GM21447 (cell line): Measurements from ENCODE around the gene CGB2.
"Not testable (repeated sequence)": the region's sequence is repeated elsewhere in the genome, so short reads cannot be mapped to it uniquely, and the experiment has no call there.

ENCODE experiments used
- ATAC-seq: cut with Tn5 transposase; IDR thresholded peaks from one replicate; pipeline ENCODE4 v1.9.1; 2021; ENCODE audit not compliant: unreplicated experiment

The CGB2 gene

DNA sequence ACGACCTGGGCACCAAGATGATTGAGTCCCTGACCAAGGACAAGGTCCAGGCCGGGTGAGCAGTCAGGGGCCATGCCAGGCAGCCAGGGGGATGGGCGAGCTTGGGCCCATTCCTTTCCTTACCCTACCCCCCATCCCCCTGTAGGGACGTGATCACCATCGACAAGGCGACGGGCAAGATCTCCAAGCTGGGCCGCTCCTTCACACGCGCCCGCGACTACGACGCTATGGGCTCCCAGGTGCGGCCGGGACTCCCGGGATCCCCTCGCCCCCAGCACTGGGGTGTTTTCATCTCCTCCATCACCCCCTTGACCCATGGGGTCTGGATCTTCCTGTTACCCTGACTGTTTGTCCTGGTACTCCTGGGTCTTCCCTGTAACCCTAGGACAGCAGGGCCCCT, 21.9 kb upstream of the CGB2 start:
- ATAC-seq: no peak

DNA sequence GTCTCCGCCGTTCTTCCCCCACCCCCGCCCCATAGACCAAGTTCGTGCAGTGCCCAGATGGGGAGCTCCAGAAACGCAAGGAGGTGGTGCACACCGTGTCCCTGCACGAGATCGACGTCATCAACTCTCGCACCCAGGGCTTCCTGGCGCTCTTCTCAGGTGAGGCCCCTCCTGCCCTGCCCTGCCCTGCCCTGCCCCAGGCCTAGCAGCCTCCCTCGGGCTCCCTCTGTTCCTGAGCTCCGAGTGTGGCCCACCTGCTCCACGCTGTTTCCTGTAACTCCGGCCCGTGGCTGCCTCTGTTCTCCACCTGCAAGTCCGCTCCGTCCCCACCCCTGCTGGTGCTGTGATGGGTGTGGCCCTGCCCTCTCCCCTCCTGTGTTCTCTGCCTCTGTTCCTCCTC, 21.2 kb upstream of the CGB2 start:
- no peak for ATAC-seq

DNA sequence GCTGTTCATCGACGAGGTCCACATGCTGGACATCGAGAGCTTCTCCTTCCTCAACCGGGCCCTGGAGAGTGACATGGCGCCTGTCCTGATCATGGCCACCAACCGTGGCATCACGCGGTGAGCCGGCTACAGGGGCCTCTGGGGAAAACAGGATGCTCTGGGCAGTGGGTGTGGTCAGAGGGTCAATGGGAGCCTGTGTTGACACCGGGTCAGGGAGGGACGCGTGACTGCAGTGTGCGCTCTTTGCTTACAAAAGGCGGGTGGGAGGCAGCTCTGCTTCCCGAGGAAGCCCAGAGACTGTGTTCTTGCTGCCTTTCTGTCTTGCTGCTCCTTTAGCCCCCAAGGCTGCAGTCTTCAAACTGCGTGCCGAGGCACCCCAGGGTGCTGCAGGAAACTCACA, 20.5 kb upstream of the CGB2 start:
- ATAC-seq: no peak

DNA sequence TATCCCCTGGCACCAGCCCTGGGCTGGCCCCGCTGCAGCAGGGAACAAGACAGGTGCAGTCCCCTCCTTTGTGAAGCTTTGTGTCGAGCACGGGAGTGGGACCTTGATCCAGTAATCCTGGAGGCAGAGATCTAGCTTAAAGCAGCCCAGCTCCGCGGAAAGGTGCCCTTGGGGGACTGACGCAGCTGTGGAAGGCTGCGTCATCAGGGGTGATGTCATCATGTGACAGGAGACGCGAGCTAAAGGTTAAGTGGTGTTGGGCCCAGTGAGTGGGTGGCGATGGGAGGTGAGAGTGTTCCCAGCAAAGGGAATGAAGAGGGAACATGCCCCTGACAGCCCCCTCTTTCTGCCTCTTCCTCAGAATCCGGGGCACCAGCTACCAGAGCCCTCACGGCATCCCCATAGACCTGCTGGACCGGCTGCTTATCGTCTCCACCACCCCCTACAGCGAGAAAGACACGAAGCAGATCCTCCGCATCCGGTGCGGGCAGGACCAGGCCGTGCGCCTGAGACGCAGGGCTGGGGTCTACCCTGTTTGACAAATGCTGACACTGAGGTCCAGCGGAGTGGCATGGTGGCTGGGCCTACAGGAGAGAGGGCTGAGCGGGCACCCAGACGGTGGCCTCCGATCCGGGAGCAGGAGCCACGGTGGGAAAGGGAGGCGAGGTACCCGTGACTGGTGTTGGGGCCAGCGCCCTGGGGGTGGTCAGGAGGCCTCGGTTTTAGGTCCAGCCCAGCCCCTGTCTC, 17.4 kb upstream of the CGB2 start:
- no peak for ATAC-seq

DNA sequence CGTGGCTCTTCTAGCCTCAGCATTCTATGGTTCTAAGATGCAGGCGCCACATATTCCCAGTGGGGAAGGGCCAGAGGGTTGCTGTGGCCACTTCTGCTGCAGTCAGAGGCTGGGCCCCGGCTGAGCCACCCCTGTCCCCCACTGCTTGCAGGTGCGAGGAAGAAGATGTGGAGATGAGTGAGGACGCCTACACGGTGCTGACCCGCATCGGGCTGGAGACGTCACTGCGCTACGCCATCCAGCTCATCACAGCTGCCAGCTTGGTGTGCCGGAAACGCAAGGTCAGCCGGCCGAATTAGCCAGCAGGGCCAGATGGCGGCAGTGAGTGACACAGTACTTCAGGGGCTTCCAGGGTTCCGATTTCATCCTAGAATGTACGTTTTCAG, 16.8 kb upstream of the CGB2 start:
- ATAC-seq: no peak

DNA sequence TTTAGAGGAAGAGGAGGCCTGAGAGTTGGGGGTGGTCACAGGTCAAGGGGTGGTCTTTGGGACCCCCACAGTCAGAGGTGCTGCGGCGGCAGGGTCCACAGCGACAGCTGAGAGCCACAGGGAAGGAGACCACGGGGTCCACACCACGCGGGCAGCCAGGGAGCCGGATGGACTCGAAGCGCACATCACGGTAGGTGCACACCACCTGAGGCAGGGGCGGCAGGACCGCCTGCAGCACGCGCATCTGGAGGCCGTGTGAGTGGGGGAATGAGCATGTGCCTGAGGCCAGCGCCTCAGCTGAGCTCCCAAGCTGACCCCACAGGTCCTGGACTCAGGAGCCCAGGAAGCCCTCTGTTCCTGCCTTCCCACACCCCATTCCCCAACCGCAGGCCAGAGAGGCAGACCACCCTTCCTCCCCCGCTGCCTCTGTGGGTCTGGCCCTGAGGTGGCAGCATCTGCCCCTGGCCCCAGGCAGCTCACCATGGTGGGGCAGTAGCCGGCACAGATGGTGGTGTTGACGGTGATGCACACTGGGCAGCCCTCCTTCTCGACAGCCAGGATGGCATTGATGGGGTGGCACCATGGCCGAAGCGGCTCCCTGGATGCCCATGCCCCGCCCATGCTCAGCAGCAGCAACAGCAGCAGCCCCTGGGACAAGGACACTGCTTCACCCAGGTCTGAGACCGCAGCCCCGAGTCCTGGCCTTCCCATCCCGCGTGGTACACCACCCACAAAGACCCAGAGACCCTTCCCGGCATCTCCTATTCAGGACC, 15.4 kb upstream of the CGB2 start:
- no peak for ATAC-seq

DNA sequence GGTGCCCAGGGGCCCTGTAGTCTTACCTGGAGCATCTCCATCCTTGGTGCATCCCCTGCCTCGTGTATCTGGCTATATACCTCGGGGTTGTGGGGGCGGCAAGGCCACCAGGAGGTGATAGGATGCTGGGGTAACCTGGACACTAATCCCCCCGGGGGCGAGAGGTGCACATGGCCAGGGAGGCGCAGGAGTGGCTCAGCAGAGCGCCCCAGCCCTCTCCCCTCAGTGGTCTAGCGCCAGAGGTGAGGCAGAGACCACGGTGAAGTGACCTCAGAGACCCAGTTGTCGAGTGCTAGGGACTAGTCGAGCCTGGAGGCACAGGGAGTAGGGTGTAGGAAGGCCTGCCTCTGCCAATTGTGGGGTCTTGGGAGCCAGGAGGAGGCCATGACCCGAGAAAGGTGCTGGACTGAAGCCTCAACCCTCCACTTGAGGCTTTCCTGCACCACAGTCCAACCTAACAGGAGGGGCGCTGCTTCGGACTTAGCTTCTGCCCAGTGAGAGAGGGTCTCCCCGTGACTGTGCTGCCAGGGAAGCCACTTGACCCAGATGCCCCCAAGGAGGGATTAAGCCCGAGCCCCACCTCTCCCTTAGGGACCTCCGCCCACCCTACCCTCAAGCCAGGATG, 14.5 kb upstream of the CGB2 start, which contains the start of gene LHB:
Gene LHB (minus strand): TSS at position 51 of the 625 bp plus-strand sequence. CDS start 10 bp downstream, at position 41.
- no peak for ATAC-seq

DNA sequence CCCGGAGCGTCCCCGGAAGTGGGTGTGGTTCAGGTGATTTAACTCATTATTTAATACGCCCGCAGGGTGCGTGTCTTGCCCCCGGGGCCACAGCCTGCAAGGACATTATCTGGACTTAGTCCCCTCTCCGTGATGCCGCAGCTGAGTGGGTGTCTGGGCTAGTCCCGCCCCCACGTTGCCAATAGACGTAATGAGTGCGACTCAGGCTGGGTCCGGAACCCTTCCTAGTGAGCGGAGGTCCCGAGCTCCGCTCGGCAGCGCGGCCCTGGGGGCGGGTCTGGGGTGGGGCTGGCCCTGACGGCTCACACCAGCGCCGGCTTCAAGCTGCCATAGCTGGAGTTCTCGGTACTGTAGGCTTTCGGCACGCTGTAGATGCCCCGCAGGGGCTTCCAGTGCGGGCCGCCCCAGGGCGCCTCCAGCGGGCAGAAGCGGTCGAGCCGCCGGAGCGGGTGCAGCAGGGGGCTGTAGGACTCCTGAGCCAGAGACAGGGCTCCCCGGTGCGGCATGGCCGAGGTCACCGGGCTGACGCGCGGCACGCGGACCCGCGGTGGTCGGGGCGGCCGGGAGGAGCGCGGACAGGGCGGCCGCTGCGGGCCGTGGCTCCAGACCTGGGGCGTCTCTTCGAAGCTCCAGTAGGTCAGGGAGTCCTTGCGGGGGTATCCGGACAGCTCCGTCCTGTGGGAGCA, 13.9 kb upstream of the CGB2 start:
- no peak for ATAC-seq

DNA sequence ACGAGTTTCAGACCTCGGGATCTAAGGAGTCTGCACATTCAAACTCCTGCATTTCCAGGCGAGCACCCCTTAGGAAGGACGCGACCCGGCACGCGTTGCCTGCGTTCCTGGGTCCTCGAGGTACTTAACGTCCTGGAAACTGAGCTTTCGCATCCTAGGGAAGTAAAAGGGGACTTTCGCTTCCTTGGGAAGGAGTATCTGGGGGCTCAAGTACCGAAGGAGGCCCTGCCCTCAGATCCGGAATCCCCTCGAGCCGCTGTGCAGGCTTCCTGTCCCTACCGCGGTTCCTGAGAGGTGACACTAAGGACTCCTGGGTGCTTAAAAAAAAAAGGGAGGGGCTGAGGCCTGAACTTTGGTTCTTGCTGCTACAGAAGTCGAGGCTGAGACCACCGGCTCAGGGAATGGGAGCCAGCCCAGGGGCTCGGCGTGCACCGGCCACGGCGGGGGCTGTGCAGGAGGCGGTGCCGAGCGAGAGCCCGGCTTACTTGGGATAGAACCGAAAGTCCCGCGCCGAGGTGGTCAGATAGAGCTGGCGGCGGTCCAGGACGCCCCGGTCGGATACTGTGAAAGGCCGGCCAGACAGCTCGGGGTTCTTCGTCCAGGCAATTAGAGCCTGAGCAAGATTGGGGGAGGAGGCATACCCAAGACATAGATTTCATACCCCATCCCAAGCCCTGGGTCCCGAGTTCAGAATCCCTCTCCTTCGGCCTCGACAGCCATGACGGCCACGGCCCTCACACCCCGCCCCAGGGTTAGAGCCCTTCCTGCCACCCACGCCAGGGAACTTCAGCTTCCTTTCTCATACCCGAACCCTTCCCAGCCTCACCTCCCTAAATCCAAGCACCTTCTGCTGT, 13.1 kb upstream of the CGB2 start:
- not testable (repeated sequence) for ATAC-seq

DNA sequence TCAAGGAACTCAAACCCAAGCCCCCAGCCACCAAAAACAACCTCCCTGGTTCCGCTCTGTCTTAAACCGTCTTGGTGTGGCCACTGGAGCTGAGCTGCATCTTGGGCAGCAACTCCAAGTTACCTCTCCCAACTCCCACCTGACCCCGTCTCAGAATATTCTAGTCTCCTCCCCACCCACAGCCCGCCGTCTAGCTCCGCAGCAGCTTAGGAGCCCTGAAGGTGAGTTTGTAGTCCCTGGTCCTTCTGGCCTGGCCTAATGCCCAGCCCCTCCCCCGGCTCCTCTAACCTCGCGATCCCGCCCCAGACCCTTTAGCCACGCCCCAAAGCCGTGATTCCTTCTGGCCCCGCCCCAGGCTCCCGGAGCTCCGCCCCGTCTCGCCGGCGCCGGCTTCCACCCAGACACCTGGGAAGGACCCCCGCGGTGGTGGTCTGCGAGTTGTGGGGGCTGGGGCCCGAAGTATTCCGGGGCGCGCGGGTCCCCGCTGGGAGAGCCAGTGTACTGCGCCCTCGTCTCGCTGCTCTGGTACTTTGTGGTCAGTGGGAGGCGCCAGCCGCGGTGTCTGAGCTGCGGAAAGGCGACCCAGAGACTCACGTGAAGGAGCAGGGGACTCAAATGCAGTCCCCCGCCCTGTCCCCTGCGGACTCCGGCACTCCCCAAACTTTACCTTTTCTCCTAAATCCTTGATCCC, 12.3 kb upstream of the CGB2 start:
- ATAC-seq: no peak

DNA sequence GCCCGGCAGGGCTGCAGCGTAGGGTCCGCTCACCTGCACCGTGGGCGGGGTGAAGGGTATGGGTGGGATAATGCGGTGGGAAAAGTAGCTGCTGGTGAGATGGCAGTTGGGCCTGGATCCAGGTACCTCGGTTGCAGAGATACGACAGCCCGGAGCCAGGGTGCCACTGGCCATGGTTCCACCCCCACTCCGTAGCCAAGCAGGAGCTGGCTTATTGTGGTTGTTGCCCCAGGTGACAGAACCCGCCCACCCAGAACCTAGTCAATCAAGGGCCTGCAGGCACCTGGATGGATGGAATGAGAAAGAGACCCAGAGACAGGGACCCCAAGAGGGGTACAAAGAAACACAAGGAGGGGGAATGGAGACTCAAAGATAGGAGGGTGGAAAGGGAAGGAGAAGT, 11.3 kb upstream of the CGB2 start:
- no peak for ATAC-seq

DNA sequence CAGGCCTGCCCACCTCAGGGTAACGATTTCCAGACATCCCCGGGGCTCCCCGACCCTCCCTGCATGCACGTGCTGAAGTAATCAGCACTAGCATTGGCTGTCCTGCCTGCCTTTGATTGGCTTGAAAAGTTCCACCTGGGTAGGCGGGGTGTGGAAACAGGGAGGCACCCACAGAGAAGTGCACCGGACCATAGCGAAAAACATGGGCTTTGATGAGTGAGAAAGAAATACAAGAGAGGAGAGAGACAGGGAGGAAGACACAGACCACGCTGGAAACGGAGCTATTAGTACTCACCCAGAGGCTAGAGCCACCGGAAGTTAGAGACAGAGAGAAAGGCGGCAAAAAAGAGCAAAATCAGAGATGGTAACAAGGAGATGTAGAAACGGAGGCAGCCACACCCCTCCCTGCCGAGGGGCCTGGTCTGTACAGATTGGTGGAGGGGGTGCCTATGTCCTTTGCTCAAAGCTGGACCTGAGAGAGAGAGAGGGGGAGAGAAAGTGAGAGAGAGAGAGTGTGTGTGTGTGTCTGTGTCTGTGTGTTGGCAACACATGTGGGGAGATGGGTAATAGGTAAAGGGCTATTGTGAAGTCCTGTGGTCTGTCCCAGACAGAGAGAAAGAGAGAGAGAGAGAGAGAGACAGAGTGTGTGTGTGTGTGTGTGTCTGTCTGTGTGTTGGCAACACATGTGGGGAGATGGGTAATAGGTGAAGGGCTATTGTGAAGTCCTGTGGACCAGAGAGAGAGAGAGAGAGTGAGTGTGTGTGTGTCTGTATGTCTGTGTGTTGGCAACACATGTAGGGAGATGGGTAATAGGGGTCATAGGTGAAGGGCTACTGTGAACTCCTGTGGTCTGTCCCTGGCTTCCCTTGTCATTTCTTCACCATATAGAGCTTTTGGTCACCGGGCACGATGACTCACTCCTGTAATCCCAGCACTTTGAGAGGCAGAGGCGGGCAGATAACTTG, 10.5 kb upstream of the CGB2 start:
- no peak for ATAC-seq

DNA sequence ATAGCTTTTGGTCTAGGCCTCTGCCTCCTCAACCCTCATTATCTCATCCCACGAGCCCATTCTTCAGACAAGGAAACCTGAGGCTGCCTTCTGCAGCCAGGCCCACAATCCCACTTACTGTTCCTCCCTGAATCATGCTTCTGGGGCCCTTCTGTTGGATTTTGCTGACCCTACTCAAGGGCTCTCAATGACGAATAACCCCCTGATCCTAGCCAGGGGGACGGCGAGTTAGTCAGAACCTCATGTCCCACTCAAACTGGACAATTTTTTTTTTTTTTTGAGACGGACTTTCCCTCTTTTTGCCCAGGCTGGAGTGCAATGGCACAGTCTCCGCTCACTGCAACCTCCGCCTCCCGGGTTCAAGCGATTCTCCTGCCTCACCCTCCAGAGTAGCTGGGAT, 9.6 kb upstream of the CGB2 start:
- ATAC-seq: no peak

DNA sequence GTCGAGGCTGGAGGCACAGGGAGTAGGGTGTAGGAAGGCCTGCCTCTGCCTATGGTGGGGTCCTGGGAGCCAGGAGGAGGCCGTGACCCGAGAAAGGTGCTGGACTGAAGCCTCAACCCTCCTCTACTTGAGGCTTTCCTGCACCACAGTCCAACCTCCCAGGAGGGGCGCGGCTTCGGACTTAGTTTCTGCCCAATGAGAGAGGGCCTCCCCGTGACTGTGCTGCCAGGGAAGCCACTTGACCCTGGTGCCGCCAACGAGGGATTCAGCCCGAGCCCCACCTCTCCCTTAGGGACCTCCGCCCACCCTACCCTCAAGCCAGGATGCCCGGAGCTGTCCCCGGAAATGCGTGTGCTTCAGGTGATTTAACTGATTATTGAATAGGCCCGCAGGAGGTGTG, 7.5 kb upstream of the CGB2 start, which contains the start of gene CGB3:
Gene CGB3 (minus strand): TSS at position 101 of the 400 bp plus-strand sequence. CDS start 362 bp downstream, outside the sequence.
- ATAC-seq: not testable (repeated sequence)

DNA sequence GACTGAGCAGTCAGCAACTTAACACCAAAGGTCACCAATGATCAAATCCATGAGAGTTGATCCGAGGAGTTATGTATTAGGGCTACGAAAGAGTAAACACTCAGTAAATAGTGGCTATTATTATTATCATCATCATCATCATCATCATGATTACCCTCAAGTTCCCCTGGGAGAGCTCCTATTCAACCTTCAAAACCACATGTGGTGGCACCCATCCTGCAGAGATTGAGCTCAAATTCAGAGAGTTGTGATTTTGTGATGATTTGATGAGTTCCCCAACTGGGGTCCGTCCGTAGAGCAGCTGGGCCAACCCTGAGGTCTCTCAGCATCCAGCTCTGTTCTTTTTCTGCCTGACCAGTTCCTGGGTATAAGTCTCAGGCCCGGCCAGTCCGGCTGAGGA, 6.6 kb upstream of the CGB2 start:
- ATAC-seq: not testable (repeated sequence)

DNA sequence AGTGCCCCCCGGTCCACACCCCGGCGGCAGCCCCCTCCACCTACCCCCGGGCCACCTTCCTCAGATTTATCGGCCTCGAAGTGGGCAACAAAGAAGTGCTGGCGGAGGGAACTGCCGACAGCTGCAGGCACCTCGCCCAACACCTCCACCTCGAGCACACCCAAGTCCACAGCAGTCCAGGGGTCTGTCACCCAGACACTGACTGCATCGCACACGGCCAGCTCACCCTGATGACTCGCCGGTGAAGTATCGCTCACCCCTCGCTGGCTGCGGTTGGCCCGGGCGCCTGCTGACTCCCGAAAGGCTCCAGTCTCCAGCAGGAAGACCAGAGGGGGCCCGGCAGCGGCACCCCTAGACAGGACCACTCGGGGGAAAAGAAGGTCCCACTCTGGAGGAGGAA, 6.1 kb upstream of the CGB2 start:
- not testable (repeated sequence) for ATAC-seq

DNA sequence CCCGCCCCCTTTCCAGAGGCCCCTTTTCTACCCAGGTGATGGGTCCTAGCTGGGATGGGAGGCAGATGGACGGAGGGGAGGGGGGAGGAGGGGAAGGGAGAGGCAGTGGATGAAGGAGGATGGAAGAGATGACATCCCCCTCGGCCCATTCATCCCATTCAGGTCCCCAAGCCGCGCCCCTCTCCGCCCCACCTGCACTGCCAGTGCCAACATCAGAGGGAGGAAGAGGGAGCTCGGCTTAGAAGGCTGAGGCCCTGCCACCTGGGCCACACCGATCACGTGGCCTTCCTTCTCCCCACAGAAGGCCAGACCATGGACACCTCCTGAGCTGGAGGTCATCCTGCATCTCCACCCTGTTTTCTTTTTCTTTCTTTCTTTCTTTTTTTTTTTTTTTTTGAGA, 3.0 kb upstream of the CGB2 start:
- ATAC-seq: not testable (repeated sequence)

DNA sequence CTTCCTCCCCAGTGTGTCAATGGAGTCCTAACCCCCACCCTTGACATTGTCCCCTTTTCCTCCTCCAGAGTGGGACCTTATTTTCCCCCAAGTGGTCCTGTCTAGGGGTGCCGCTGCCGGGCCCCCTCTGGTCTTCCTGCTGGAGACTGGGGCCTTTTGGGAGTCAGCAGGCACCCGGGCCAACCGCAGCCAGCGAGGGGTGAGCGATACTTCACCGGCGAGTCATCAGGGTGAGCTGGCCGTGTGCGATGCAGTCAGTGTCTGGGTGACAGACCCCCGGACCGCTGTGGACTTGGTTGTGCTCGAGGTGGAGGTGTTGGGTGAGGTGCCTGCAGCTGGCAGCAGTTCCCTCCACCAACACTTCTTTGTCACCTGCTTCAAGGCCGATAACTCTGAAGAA, 1.9 kb upstream of the CGB2 start:
- ATAC-seq: not testable (repeated sequence)

DNA sequence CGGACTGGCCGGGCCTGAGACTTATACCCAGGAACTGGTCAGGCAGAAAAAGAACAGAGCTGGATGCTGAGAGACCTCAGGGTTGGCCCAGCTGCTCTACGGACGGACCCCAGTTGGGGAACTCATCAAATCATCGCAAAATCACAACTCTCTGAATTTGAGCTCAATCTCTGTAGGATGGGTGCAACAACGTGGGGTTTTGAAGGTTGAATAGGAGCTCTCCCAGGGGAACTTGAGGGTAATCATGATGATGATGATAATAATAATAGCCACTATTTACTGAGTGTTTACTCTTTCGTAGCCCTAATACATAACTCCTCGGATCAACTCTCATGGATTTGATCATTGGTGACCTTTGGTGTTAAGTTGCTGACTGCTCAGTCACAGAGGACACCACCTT, 1.4 kb upstream of the CGB2 start:
- not testable (repeated sequence) for ATAC-seq
